GM20000 (cell line): ENCODE measurements around the gene EIF5.
A peak's percentile ranks its signal among the peaks of the same experiment; 100 is the strongest.

Experiments used
- DNase-seq: peaks from one replicate; pipeline ENCODE4 v3.0.0; 2012; ENCODE audit warnings: low spot score
- TF ChIP-seq, protein P1 (sequence below): IDR thresholded peaks from 2 replicates; pipeline ENCODE4 v1.5.1; 2012; ENCODE audit warnings: mild to moderate bottlenecking, control low read depth; ENCODE audit errors: extremely low read depth, missing control alignments

EIF5 gene

GRCh38 chr14:103333754-103334643, at the start of gene EIF5:
EIF5 (plus strand) TSS chr14:103334237; CDS start chr14:103335861, 1,624 bp downstream.
- TF ChIP-seq, protein P1, sequence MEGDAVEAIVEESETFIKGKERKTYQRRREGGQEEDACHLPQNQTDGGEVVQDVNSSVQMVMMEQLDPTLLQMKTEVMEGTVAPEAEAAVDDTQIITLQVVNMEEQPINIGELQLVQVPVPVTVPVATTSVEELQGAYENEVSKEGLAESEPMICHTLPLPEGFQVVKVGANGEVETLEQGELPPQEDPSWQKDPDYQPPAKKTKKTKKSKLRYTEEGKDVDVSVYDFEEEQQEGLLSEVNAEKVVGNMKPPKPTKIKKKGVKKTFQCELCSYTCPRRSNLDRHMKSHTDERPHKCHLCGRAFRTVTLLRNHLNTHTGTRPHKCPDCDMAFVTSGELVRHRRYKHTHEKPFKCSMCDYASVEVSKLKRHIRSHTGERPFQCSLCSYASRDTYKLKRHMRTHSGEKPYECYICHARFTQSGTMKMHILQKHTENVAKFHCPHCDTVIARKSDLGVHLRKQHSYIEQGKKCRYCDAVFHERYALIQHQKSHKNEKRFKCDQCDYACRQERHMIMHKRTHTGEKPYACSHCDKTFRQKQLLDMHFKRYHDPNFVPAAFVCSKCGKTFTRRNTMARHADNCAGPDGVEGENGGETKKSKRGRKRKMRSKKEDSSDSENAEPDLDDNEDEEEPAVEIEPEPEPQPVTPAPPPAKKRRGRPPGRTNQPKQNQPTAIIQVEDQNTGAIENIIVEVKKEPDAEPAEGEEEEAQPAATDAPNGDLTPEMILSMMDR = no peak
- peak; percentile 98 for DNase-seq

DNA sequence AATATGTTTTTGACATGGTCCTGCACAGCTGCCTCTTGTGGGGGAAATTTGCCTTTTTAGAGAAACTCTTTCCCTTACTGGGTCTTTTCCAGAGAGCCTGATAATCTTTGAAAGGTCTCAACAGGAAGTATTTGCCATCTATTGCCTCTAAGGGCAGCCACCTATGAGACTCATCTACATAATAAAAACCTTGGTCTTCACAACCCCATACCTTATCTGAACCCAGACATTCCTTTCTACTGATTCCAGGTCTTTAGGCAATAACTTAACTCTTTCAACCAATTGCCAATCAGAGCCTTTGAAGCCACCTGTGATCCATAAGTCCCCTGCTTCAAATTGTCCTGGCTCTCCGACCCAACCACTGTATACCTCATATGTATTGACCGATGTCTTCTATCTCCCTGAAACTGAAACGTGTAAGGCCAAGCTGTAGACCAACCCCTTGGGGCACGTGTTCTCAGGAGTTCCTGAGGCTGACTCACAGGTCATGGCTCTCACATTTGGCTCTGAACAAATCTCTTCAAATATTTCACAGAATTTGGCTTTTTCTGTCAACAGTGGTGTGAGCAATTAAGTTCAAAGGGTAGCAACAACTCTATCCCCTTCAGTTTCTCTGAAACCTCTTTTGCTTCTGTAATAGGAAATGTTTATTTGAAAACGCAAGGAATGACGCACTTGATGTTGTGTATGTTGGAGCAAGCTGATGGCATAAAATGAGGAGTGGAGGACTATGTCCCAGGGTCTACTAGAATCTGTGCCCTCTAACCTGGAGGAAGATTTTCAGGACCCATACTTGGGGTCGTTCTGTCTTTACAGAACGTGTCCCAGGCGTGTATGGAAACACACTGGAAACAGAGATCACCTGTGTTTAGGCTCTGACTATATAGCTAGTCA, 49.2 kb upstream of the EIF5 start:
- TF ChIP-seq, protein P1 = no peak
- DNase-seq = no peak

GRCh38 chr14:103286460-103286859, 47.6 kb upstream of the EIF5 start:
- TF ChIP-seq, protein P1 = no peak
- no peak for DNase-seq

DNA sequence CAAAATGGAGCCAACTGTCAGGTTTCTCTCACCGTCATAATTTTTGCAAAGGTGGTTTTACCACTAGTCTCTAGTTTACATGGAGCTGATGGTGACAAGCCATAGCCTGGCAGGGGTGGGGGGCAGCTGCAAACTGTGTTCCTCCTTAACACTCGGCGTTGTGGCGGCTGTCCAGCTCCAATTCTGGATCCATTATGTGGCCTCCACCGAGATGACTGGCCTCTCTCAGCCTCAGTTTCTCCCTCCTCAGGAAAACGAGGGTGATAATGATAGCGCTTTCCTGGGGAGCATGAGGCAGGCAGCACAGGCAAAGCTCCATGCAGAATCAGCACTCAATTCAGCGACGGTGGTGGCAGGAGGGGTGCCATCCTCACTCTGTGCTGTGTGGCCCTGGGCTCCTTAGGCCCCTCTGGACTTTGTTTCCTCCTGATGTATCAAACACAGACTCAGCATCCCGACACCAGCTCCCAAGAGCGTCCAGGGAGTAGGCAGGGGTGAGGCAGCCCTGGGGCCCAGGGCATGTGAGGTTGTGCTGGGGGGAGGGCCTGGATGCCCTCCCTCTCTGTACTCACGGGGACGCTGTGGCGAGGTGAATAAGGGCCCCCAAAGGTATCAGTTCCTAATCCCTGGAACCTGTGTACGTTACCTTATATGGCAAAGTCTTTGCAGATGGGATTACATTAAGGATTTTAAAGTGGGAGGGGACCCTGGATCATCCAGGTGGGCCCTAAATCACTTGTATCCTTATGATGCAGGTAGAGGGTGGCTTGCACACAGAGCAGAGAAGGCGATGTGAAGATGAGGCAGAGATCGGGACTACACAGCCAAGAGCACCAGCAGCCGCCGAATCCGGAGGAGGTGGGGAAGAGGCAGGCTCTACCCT, 46.8 kb upstream of the EIF5 start:
- TF ChIP-seq, protein P1 = no peak
- no peak for DNase-seq

DNA sequence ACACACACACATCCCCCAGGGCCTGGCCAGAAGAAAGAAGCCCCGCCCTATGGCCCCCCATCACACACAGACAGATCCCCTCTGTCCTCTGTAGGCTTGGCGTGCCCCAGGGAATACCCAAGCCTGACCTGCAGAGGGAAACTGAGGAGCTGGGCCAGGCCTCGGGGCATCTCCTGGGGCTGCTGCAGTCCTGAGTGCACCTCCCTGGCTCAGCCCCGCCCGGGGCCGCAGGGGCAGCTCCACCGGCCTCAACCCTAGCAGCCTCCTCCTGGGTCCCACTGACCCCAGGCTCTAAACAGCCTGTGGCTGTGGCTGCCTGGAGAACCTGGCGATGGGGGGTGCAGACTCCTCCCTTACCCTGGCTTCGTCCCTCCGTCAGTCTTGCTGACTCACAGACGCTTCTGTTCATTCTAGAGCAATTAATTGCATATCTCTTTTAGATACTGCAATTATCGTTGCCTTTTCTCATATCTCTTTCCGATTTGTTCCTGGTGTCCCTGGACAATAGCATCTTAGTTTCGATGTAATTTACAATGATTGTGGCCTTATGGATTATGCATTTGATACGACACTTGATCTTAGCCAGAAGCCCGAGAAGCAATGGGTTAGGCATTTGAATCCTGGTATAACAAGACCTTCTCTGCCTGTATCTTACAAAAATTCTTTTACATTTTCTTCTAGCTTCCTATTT, 45.8 kb upstream of the EIF5 start:
- DNase-seq = no peak

DNA sequence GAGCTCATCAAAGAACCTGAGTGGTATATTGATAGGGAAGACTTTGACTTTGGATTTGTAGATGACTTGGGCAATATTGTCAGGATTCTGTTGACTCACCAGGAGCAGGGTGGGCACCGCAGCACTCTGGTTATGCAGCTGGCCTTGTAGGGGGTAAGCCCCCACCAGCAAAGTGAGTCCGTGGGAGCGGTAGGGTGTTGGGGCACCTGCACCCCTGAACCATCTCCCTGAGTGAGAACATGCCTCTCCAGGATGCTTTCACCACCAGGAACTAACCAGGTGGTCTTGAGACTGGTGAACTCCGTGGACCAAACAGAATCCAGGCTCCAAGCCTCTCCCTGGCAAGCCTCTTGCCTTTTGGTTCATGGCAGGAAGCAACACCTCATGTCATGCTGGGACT, 44.0 kb upstream of the EIF5 start:
- TF ChIP-seq, protein P1 = no peak
- no peak for DNase-seq

More for the DNA sequence above, 45.8 kb upstream of the EIF5 start:
- TF ChIP-seq, protein P1 = no peak
